Pulmonary artery endothelial cell (primary cell): ENCODE measurements around the gene UGT1A6. TPM values are rescaled to one million over a fixed set of nuclear protein-coding genes. Genes with fewer than 3 reads are reported as not detected.
"Not testable (repeated sequence)": the region's sequence is repeated elsewhere in the genome, so short reads cannot be mapped to it uniquely, and the experiment has no call there.

Experiments
- DNase-seq: peaks from one replicate; pipeline ENCODE4 v3.0.0-alpha.2; 2011; ENCODE audit warnings: low read depth, low spot score
- total RNA-seq: library from RNA; depleted of rRNA; stranded (reverse); fragments of >200 nt; gene quantifications from 2 replicates; pipeline ENCODE4 v1.2.3, GENCODE V29; 2014

UGT1A6 gene
- not detected in 2 replicates for total RNA-seq

GRCh38 chr2:233692648-233693047, at the start of gene UGT1A6:
UGT1A6 (plus strand) TSS chr2:233692890; CDS start chr2:233693005, 115 bp downstream.
- no peak for DNase-seq

GRCh38 chr2:233643128-233643527, 49.6 kb upstream of the UGT1A6 start:
- no peak for DNase-seq

DNA sequence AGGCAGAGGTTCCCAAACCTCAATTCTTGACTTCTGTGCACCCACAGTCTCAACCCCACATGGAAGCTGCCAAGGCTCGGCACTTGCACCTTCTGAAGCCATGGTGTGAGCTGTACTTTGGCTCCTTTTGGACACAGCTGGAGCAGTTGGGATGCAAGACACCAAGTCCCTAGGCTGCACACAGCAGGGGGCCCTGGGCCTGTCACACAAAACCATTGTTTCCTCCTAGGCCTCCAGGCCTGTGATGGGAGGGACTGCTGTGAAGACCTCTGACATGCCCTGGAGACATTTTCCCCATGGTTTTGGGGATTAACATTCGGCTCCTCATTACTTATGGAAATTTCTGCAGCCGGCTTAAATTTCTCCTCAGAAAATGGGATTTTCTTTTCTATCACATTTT, 46.7 kb upstream of the UGT1A6 start:
- not testable (repeated sequence) for DNase-seq

GRCh38 chr2:233650981-233651380, 41.7 kb upstream of the UGT1A6 start:
- no peak for DNase-seq

- DNase-seq, result no peak
These were observed 41.3 kb upstream of the UGT1A6 start for GRCh38 chr2:233651430-233651829.

- no peak for DNase-seq
These were observed 38.2 kb upstream of the UGT1A6 start for GRCh38 chr2:233654501-233654900.

DNA sequence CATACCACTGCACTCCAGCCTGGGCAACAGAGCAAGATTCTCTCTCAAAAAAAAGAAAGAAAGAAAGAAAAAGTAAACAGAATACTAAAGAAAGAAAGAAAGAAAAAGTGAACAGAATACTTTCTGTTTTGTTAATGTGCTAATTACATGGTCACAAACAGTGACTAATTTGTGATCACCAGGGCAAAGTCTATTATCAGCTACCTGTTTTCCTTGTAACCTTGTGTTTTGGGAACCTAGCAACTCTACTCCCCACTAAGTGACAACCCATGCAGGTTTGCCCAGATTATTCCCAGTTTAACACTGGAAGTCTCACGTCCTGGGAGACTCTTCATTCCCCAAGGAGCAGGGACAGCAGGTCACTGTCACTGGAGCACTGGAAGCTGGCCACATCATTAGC, 37.6 kb upstream of the UGT1A6 start:
- DNase-seq, result no peak

DNA sequence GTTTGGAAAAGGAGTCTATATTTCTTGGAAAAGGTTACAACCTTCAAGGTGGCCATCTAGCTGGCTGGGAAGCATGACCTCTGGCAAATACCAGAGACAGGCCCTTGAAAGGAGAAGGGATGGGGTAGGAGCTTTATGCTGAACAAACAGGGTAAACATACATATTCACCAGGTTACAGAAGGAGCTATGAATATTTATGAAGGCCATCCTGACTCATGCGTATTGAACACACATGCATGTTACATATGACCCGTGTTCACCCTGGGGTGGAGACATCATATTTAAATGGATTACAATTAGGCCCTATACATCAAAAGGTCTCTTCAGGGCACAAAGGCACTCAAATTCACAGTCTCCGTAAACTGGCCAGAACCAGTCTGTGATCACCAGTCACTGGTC, 36.7 kb upstream of the UGT1A6 start:
- not testable (repeated sequence) for DNase-seq

- no peak for DNase-seq
These were observed 36.2 kb upstream of the UGT1A6 start for GRCh38 chr2:233656443-233656842.

GRCh38 chr2:233658610-233659009, 34.1 kb upstream of the UGT1A6 start:
- DNase-seq, result no peak

- no peak for DNase-seq
These were observed 28.8 kb upstream of the UGT1A6 start for GRCh38 chr2:233663911-233664310.

DNA sequence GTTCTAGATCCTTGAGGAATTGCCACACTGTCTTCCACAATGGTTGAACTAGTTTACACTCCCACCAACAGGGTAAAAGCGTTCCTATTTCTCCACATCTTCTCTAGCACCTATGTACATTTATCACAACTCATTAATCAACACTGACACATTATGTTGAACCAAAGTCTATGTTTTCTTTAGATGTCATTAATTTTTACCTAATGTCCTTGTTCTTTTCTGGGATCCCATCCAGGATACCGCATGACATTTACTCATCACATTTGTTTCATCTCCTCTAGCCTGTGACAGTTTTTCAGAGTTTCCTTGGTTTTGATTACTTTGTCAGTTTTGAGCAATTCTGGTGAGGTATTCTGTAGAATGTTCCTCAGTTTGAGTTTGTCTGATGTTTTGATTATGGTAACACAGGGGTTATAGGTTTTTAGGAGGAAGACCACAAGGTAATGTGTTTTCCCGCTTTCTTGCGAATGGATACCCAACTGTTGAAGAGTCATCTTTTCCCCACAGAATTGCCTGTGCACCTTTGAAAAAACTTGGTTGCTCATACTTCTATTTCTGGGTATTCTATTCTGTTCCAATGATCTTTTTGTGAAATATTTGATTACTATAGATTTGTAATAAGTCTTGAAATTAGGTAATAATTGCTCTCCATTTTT, 24.0 kb upstream of the UGT1A6 start:
- DNase-seq, result no peak

- no peak for DNase-seq
These were observed 21.2 kb upstream of the UGT1A6 start, which contains the start of gene UGT1A9 for GRCh38 chr2:233671290-233672161. UGT1A9 (plus strand) TSS chr2:233671898; CDS start chr2:233671935, 37 bp downstream.

- no peak for DNase-seq
These were observed 19.8 kb upstream of the UGT1A6 start for GRCh38 chr2:233672886-233673285.

DNA sequence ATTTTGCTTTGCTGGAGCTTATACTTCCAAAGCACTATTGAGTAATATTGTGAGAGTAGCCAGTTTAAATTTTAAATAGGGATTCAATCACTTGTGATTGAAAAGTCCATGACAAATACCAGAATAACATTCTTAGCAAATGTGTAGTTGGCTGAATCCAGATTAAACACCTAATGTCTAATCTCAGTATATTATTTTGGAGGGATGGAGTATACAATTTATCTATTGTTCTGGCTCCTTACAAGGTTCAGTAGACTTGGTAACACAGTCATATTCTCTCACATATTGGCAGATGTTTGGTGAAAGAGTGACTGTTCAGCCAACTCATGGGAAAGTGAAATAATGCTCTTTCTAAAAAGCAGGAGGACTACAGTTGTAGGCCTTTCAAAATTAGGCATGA, 18.8 kb upstream of the UGT1A6 start:
- no peak for DNase-seq

- DNase-seq, result no peak
These were observed 18.4 kb upstream of the UGT1A6 start for GRCh38 chr2:233674314-233674713.

DNA sequence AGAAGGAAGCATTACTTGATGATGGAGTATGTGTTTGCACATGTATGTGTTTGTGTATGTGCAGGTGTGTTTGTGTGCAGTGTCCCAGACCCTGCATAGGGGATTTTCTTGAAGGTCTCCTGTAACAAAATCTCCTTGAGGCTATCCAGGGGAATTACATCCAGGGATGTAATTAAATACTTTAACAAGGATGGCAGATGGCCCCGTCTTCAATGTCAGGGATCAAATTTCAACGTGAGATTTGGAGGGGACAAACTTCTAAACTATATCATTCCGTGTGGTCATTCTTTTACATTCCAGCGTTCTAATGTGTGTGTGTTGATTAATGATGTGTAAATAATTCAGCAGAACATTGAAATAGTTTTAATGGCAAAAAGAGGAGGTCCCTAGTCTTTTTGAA, 17.7 kb upstream of the UGT1A6 start:
- no peak for DNase-seq

GRCh38 chr2:233676046-233676445, 16.6 kb upstream of the UGT1A6 start:
- no peak for DNase-seq

DNA sequence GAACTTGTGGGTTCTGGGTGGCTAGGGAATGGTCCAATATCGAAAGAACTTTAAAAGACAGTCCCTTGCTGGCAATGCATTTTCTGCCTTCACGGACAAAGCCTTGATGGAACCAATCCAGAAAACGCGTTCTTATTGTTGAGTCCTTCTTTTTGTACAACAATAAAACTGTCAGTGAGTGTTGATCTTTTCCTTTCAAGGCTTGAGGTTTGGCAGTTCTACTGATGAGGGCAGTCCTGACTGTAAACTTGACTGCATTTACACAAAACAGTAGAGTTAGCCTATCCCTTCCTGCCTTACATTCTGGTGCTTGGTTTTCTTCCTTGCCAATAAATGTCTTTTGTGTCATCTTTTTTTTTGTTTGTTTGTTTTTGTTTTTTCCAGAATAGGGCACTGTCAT, 13.5 kb upstream of the UGT1A6 start:
- no peak for DNase-seq

DNA sequence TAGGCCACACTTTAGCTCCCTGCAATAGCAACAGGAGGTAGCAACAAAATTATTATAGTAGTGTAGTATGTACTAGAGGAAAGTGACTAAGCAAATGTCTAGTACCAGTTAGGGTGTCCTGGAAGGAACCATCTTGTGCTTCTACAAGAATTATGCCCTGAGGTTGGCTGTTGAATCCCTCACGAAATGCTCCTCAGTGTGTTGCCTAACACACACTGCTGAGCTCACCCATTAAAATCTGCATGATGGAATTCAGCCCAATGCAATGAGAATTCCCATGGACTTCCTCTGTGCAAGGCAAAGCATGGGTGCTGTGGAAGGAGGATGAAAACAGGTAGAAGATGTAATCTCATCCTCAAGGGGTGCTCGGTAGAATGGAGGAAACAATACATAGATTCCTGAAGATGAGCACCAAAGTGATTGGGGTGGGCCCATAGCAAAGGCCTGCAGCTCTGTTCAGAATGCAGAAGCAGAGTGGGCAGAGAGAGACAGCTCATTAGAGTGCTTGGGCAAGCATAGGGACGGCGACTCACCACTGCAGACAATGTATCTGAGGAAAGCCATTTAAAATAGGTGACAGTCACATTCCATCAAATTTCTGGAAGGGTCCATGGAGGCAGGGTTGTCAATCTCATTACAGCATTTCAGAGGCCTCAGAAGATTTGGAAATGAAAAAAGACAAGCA, 12.2 kb upstream of the UGT1A6 start:
- no peak for DNase-seq

DNA sequence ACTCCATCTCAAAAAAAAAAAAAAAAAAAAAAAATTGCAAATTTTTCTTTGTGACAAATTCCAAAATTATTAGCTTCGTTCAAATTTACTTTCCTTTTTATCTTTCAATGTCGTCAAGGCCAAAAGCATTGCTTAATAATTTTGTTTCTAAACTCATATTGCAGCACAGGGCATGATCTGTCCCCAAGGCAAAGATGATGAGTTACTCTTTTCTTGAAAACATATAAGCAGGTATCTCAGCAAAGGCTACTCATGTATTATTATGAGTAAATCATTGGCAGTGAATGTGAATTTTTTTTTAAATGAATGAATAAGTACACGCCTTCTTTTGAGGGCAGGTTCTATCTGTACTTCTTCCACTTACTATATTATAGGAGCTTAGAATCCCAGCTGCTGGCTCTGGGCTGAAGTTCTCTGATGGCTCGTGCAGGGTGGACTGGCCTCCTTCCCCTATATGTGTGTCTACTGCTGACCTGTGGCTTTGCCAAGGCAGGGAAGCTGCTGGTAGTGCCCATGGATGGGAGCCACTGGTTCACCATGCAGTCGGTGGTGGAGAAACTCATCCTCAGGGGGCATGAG, 11.1 kb upstream of the UGT1A6 start, which contains the start of gene UGT1A7:
TSS of gene UGT1A7 (plus strand) at position 381 of the 579 bp plus-strand sequence. CDS start at position 418, 37 bp downstream.
- no peak for DNase-seq

GRCh38 chr2:233684640-233685039, 8.1 kb upstream of the UGT1A6 start:
- no peak for DNase-seq
